Fibroblast of upper back skin (primary cell): ENCODE data around the gene CREBL2.
"Not testable (repeated sequence)": the region's sequence is repeated elsewhere in the genome, so short reads cannot be mapped to it uniquely, and the experiment has no call there.

ENCODE experiments used
- DNase-seq: peaks from one replicate; pipeline ENCODE4 v3.0.0-alpha.2; 2013

Gene CREBL2

DNA sequence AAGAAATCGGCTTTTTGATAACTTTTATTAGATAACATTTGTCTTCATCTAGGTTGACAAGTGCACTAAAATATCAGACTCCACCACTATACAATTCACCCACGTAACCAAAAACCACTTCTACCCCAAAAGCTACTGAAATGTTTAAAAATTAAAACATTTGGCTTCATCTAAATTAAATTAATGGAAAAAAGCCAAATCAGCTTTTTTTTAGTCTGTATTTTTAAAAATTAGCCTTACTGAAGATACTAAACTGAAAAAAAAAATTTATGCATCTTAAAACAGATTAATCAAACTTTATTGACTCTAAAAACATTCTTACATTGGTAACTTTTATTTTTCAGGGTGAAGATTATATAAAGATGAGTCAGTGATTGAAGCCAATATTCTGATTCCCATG lies 30.0 kb downstream of the CREBL2 start:
- no peak for DNase-seq

DNA sequence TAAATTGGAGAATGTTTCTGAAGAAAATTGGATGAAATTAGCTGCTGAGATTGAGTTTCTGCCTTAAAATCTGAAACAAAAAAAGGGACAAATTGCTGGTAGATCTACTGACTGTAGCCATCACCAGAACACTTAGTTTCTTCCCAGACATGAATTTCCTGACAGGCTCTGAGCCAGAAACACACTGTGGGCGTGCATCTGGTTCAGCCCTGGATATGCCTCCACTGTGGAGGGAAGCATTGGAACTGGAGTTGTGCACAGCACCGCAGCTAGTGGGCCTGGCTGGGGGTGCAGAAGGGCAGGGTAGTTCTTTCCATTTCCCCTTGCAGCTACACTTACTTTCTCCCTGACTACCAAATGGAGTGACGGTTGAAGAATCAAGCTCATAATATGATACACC lies 31.2 kb downstream of the CREBL2 start:
- no peak for DNase-seq

- peak; percentile 25 for DNase-seq
Measured at GRCh38 chr12:12645485-12645884, 33.8 kb downstream of the CREBL2 start.

DNA sequence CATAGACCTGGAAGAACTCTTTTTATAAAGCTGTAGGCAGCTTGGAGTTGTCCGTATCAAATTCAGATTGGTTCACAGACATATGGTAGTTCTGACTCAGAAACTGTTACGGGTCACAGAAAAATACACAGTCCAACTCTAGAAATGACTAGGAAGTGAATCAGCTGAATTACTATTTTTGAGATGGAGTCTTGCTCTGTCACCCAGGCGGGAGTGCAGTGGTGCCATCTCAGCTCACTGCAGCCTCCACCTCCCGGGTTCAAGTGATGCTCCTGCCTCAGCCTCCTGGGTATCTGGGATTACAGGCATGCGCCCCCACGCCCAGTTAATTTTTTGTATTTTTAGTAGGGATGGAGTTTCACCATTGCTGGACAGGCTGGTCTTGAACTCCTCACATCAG lies 34.3 kb downstream of the CREBL2 start:
- DNase-seq: peak; percentile 69

DNA sequence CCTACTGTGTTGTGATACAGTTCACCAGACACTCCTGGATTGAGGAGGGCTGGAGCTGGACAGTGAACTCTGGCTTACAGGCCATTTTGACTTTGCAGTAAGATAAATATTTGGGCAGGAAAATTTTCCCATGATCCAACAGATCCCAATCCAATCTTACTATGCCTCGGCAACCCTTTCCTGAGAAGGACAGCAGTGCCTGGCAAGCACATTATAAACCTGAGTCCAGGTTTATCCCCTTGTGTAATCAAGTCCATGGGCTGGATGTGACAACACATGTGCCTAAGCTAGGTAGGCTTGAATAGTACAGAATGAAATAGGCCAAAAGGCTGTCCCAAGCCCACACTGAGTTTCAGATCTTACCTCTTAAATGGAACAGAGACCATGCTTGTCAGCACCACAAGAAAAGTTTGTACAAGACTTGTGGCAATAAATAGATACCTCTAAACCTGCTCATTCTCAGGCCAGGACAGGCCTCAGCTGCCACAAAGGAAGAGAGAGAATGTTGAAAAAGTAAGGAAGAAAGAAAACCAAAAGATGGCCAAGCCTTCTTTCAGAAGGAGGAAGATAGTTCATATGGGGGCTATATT lies 34.9 kb downstream of the CREBL2 start:
- no peak for DNase-seq

- DNase-seq: no peak
Measured at GRCh38 chr12:12648284-12648683, 36.6 kb downstream of the CREBL2 start.

DNA sequence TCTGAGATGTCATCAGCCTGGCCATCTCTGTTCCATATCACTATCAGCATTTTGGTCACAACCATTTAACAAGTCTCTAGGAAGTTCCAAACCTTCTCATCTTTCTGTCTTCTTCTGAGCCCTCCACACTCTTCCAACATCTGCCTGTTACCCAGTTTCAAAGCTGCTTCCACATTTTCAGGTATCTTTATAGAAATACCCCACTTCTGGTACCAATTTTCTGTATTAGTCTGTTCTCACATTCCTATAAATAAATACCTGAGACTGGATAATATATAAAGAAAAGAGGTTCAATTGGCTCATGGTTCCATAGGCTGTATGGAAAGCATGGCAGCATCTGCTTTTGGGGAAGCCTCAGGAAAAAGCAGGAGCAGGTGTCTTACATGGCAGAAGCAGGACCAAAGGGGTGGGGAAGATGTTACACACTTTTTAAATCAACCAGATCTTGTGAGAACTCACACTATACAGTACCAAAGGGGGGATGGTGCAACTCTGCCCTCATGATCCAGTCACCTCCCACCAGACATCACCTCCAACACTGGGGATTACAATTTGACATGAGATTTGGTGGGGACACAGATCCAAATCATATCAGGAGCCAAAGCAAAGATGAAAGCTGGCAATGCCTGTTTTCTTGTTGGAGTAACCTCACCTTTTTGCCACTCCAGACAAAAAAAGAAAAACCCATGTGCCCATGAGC lies 37.4 kb downstream of the CREBL2 start:
- no peak for DNase-seq

DNA sequence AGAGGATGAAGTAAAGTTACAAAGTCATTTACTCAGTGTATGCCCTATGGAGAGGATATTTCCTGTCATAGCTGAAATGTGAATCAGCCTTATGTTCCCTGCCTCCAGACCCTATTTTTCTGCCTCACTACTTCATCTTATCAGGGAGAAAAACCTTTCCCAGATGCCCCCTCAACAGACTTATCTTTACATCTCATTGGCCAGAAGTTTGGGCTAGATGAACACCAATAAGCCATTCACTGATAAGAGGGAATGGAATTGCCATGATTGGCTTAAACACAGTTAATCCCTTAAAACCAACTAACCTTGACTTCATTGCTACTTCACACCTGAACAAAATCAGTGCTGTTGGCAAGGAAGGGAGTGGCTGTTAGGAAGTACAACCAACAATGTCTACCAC lies 40.1 kb downstream of the CREBL2 start:
- DNase-seq: no peak

DNA sequence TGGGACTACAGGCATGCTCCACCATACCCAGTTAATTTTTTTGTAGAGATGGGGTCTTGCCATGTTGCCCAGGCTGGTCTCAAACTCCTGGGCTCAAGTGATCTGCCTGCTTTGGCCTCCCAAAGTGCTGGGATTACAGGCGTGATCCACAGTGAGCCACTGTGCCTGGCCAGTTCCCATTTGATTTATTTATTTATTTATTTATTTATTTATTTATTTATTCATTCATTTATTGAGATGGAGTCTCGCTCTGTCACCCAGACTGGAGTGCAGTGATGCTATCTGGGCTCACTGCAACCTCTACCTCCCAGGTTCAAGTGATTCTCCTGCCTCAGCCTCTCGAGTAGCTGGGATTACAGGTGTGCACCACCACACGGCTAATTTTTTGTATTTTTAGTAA lies 41.0 kb downstream of the CREBL2 start:
- not testable (repeated sequence) for DNase-seq

GRCh38 chr12:12653922-12654321 lies 42.2 kb downstream of the CREBL2 start:
- DNase-seq: no peak

DNA sequence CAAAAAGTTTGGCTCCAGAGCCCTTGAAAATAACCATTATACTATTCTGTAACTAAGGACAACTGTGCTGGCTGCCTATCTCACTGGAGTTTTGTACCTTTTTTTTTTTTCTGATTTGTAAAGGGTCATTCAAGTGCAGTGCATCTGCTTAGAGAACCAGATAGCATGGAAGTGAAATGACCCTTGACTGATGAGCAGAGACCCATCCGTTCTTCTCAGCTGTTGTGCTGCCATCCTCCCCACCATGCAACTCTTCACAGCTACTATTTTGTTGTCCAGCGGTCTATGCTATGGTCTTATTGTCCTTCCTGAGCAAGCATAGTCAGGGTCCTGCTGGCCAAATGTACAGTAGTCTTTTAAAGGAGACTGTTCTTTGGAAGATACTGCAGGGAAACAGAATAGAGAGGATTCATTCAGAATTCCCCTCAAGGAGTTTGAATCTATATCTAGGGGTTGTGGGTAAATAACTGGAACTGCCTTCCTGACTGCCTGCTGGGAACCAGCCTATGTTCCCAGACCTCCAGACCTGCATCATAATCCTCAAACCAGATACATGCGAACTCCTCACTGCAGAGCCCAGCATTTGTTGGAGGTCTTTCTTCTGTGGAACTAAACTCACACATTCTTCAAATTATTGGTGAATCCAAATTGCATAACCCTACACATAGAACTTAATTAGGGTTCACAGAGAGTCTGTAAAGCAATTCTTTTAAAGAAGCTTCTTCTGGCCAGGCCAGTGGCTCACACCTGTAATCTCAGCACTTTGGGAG lies 43.2 kb downstream of the CREBL2 start:
- no peak for DNase-seq

DNA sequence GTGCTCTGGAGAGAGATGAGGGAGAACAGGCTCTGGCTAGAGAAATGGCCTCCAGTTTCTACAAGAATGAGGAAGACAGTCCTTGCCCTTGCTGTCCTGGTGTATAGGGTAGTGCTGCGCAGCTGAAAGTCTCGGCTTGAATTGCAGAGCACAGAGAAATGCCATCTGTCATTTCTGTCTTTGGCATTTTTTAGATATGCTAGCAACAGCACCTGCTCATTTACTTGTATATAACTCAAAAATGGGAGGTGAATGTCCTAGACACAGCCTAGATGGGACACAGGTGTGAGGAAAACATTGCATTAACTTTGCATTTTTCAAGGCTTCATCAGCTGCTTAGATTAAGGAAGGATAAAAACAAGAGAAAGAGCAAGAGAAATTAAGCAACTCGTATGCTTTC lies 48.5 kb downstream of the CREBL2 start:
- DNase-seq: no peak

DNA sequence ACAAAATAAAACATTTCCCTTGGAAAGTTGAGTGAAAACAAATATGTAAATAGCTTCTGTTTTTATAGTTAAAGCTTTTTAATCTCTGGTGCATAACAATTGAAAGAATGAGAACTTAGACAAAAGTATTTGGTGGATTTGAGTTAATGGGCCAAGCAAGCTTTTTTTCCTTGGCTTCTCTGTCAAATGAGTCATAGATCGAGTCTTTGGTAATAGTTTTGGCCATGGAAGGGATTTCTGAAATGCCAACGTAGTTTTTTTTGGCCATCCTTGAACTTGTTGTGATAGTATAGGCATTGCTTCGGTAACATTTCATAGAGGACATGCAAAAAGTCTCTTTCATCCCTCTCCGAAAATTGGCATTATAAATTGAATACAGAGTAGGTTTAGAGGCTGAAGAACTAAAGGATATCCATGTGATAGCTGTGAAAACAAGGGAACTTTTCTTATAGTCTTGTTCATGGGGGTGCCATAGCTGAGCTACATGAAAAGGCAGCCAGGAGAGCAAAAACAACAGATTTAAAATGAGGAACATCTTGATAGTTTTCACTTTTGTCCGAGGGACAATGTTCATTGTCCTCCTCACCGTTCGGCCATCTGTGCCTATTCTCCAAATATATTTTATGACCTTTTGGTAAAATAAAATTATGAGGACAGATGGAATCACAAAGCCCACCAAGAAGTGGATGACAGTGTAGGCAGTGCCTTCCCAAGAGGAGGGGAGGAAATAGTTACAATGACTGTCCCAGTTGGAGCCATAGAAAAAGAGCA lies 49.6 kb downstream of the CREBL2 start:
- peak; percentile 80 for DNase-seq

DNA sequence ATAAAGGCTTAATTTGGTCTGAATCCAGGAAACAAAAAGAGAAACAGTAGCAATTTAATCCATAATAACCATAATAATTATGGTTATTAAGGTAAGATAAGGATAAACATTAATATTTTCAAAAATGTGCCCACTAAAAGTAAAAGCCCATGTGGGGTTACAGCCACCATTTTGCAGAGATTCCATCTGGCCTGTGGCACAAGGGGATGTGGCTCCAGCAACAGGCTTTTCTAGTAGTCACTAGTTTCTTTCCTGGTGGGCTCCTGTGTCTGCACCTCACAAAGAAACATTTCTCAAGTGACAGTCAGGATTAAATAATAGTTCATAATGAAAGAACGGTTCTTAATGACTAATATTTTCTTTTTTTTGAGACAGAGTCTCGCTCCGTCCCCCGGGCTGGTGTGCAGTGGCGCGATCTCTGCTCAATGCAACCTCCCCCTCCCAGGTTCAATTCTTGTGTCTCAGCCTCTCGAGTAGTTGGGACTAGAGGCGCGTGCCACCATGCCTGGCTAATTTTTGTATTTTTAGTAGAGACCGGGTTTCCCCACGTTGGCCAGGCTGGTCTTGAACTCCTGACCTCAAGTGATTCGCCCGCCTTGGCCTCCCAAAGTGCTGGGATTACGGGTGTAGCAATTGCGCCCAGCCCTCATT lies 52.1 kb downstream of the CREBL2 start:
- no peak for DNase-seq

DNA sequence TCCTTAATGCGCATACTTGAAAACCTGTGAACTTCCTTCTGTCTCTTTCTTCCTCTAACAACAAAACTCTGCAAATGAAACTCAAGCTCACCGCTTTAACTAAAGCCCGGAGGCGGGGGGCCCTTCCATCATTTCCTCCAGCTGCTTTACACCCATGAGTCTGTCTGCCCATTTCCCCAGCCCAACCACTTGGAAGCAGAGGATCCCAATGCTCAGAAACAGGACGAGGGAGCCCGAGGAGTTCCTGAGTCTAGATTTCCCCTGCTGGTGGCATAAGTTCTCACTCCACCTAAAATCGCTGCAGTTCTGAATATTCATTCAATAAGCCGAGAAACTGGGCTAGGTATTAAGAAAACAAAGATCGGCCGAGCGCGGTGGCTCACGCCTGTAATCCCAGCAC lies 53.5 kb downstream of the CREBL2 start:
- no peak for DNase-seq

GRCh38 chr12:12668005-12668404 lies 56.3 kb downstream of the CREBL2 start:
- DNase-seq: no peak

DNA sequence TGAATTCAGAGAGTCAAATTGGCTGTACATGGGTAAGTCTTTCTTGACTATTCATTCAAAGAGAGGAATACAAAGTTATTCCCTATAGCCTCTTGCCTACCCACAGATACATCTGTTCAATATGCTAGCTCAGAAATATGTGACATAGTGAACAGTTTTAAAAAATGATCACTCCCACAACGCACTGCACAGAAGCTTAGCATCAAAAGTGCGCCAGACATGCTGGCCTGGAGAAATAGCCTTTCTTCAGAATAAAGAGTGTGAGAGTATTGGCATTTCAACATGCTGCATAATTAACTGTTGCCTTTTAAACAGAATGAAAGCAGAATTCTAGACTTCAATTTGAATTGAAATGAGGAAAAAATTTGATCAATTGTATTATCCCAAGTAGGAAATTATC lies 57.3 kb downstream of the CREBL2 start:
- no peak for DNase-seq

- DNase-seq: peak; percentile 55
Measured at GRCh38 chr12:12671850-12672660, 60.4 kb downstream of the CREBL2 start.

- no peak for DNase-seq
Measured at GRCh38 chr12:12673296-12673695, 61.6 kb downstream of the CREBL2 start.

- DNase-seq: no peak
Measured at GRCh38 chr12:12676605-12677004, 64.9 kb downstream of the CREBL2 start.

DNA sequence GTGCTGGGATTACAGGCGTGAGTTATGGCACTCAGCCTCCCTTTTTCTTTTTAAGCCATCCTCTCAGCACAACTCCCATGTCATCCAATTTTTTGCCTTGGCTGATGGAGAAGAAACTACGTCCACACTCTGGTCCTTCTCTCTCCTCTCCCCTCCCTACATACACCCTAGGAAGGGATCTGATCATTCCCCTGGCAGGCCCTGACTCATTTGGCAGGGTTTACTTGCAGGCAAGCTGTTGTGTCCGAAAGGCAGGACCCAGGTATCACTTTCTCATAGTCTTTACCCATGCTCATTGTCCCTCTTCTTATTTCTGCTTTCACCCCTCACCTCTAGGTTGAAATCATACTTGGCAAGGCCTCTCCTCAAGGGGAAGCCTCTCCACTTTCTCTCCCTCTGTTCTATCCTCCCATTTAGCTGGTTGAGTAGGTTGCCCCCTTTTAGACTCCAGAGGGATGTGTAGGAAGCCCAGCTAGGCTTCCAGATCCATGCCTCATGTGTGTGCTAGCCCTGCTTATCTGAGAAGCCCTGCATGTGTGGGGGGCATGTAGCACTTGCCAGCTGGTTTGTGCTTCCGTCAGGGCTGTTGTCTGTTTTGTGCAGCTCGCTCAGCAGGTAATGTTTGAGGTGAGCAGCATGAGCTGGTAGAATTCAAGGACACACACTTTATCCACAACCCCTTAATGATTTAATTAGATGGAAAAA lies 69.5 kb downstream of the CREBL2 start:
- DNase-seq: no peak
